PFSK-1 (cell line): ENCODE results near the gene PLD5.

Experiments
- FOXP2 ChIP-seq: optimal IDR thresholded peaks from 2 replicates; pipeline ENCODE3; 2011; ENCODE audit warnings: borderline replicate concordance, control low read depth, inconsistent platforms; ENCODE audit not compliant: insufficient read depth; ENCODE audit errors: extremely low read length, extremely low read depth
- POLR2AphosphoS5 ChIP-seq: IDR thresholded peaks from 2 replicates; pipeline ENCODE4 v1.6.1; 2012; ENCODE audit warnings: low read depth, mild to moderate bottlenecking, control low read depth, low read length, moderate library complexity
- REST ChIP-seq, 2 experiments: IDR thresholded peaks; 2 replicates each; pipeline versions ENCODE4 v1.6.1 to v1.8.0; 2011 to 2012; ENCODE audit warnings: low read depth in 2 of 2, low read length in 2 of 2, control low read depth in 1 of 2, inconsistent platforms in 1 of 2, mild to moderate bottlenecking in 1 of 2, moderate library complexity in 1 of 2; ENCODE audit not compliant: insufficient read depth in 1 of 2
- SIN3A ChIP-seq: IDR thresholded peaks from 2 replicates; pipeline ENCODE4 v1.6.1; 2012; ENCODE audit warnings: mild to moderate bottlenecking, low read length, moderate library complexity, borderline replicate concordance; ENCODE audit not compliant: insufficient read depth
- TAF1 ChIP-seq: IDR thresholded peaks from 2 replicates; pipeline ENCODE4 v1.6.1; 2012; ENCODE audit warnings: low read length, control low read depth, borderline replicate concordance; ENCODE audit not compliant: insufficient read depth

- TF ChIP-seq POLR2AphosphoS5 (no peak), FOXP2 (no peak), SIN3A (no peak), TAF1 (no peak), REST (IDR thresholded peaks at IDR 0.05; ENCODE audit: insufficient read depth in 1 of 2, low read depth in 2 of 2, low read length in 2 of 2) (no peak)
Observed at GRCh38 chr1:242468784-242469183, 55.7 kb downstream of the PLD5 start.
